HG03097 (cell line): ENCODE results near the gene KIF18A.
"Not testable (repeated sequence)": the region's sequence is repeated elsewhere in the genome, so short reads cannot be mapped to it uniquely, and the experiment has no call there.

Source experiments
- ATAC-seq: cut with Tn5 transposase; IDR thresholded peaks from one replicate; pipeline ENCODE4 v1.9.1; 2021; ENCODE audit not compliant: unreplicated experiment, low FRiP score

KIF18A gene

DNA sequence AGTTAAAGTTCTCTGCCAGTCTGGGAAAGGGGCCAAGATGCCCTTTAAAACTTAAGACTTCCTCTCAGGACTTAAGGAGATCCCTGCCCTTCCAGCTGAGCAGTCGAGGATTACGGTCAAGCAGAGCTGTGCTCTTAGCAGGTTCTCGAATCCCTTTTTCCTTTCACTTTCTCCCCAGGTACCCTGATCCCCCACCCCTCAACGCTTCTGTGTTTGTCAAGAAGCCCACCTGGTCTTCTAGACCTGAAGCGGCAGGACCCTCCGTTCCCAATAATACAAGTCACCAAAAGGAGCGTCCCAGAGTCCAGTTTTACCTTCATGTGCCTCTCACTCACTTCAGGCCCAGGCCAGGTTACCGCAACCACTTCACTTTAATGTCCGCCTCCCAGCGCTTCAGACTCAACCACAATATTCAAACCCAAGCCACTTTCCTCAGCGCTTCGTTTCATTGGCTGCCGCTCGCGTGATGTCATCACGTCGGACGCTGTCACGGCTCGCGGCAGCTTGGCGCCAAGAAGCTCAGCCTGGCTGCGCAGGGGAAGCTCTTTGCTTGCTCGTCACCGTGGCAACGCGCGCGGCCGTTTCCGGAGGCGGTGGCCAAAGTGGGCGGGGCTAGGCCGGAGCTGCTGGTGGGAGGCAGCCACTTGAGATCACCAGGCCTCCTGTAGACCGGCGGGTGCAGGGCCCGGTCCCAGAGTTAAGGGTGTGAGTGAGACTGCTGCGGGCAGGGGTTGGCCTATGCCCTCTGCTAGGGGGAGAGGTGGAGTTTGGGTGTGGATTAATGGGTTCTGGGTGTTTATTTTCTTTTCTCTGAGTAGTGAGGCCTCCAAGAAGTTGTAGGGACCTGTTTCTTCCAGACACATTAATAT, at the start of gene KIF18A, which contains the start of gene METTL15:
Gene KIF18A, minus strand, starts transcription at position 407 of the 869 bp plus-strand sequence. CDS start 10,209 bp downstream, outside the sequence.
Gene METTL15, plus strand, starts transcription at position 639 of the 869 bp plus-strand sequence. CDS start 4,947 bp downstream, outside the sequence.
- ATAC-seq, result peak; percentile 92

DNA sequence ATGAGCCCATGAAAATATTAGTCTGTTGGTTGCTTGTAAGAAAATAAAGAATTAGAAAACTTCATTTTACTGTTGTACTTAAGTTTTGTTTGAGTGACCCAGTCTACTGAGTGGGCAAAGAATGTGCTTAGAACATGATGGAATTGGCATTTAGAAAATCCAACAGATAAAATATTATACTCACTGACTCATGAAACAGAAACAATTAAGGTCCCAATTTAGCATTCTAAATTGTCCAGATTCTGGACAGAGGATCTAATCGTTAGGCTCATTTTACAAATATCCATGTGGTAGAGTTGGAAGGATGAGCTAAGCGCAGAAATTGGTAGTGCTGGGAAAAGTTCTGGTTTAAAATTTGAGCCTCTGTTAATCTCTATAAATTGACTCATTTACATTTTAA, 45.6 kb upstream of the KIF18A start:
- ATAC-seq, result no peak

DNA sequence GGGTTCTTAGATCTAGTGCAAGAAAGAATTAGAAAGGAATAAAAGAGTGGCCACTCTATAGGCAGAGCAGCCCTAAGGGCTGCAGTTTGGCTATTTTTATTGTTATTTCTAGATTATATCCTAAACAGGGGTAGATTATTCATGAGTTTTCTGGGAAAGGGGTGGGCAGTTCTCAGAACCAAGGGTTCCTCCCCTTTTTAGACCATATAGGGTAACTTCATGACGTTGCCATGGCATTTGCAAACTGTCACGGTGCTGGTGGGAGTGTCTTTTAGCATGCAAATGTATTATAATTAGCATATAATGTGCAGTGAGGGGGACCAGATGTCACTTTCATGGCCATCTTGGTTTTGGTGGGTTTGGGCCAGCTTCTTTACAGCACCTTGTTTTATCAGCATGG, 44.8 kb upstream of the KIF18A start:
- no peak for ATAC-seq

DNA sequence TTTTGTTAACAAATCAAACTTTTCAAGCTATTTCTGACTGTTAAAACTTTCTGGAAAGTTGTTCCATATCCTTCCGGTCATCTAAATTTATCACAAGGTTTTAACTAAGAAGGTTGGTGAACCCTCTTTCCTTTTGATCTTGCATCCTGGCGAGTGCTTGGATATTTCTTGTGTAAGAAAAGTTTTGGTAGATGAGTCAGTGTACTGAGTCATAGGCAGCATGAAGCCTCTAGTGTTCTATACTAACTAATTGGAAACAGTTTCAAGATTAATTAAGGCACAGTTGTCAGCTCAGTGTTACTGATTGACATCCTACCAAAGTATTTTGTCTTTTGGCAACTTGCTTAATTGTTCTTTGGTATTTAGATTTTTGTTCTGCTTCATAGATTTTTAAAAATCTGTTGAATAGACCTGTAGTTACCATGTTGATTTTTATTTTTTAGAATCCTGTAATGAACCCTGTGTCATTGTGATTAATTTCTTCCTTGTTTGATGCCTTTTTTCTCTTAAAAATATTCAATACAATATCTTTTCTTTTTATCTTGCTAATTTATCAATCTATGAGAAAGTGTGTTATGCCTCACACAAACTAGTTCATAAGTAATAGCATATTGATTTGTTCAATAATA, 38.3 kb upstream of the KIF18A start:
- no peak for ATAC-seq

DNA sequence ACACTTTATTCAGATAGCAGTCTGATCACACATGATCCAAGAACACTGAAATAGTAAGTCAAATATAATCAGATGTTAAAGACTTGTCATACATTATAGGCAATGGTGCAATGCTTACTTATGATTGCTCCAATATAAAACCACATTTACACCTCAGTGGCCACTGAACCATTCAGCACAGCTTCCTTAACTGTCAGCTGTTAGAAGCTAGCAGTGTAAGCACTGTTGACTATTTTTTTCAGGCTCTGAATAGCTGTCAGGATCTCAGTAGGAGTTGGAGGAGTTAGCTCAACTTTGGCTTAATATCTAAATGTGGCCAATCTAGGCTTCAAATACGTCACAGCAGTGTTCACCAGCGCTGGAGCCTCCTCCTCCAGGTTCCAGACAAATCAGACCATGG, 36.9 kb upstream of the KIF18A start:
- ATAC-seq, result no peak

DNA sequence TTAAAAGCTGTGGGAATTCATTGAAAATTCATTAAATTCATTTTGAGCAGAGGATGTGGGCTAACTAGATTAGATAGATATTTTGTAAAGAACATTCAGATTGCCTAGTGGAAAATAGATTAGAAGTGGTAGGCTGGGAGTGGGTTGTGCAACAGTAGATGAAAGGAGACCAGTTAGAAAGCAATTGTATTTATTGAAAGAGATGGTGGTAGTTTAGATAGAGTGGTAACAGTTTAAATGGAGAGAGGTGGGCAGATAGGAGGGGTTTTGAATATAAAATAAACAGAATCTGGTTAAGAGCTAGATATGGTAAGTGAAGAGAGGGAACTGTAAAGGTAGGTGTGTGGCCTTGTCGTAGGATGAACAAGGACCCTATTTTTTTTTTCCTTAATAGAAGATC, 34.8 kb upstream of the KIF18A start:
- ATAC-seq, result no peak

DNA sequence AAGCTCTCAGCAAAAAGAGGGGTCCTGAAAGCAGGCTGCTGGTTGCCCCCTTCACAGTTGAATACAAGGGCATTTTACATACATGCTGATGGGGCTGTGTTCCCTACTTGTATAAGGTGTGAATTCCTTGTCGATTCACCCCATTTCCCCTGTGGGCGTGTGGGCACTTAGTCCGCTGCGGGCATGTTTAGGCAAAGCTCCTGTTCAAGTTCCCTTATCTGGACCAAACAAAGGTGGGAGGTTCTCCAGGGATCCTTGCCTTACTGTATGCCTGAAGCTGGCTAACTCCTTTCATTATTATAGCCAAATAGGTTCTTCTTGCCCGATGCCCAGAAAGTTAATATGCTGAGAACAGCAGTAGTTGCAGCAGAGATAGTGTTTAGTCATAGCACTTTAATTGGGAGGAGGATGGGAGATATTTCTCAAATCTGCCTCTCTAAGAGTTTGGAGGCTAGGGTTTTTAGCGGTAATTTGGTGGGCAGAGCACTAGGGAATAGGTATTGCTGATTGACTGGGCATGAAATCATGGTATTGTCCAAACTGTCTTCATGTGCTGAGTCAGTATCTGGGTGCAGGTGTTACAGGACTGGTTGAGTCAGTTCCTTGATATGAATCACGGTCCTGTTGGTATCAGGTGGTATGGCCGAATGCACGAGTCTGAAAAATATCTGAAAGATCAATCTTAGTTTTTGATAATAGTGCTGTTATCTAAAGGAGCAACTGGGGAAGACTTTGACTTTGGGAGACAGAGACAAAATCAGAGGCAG, 32.9 kb upstream of the KIF18A start:
- ATAC-seq, result no peak

DNA sequence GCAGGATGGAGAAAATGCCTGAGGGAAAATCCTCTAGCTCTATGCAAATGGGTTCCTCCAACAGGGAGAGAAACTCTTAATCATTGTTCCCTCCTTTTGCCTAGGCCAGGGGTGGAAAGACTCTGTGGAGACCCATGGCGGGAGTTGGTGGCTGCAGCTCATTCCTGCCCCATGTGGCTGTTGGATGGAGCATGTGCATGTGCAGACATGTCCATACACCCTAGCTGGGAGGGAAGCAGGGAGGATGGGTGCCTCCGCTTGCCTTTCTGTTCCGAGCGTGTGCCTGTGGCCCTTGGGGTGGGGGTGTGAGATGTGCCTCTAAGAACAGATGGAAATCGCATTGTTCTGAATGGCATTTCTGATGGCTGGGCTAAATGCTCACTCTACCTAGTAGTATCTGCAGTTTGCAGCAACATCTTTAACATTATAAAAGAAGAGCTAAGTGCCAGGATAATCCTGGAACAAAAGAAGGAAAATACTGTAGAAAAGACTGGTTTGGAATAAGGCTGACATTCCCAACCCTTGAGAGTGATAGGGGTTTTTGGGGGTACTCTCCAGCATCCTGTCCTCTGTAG, 32.0 kb upstream of the KIF18A start:
- no peak for ATAC-seq

DNA sequence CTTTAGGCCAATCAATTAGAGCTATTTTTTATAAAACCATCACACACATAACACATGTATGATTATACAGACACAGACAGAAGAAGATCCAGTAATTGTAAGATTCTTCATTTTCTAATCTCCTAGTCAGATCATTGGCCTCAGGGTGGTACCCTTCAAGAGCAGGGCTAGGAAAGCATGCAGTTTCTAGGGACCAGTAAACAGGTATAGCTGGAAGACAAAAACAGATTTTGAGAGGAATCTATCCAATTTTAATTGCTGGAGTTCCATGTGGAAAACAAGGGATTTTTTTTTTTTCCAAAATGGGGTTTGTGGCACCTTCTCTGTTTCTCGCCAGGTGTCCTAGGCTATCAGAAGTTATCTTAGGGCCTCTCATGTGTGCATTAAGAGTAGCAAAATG, 29.9 kb upstream of the KIF18A start:
- ATAC-seq, result no peak

DNA sequence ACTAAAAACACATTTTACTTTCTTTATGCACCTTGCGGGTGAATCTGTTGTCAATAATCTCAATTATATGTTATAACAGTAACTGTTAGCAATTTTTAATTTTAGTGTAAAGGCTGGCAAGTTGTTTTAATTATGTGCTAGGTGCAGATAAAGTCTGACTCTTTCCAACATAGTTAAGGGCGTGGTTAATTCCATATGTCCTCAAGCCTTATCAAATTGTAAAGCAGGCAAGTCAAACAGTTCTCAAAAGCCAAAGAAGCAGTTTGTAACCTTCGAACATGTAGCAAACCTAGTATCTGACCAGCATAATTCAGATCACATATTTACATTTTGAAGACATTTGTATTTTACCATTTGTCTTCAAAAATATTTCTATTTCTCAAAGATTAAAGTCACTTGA, 29.4 kb upstream of the KIF18A start:
- no peak for ATAC-seq

DNA sequence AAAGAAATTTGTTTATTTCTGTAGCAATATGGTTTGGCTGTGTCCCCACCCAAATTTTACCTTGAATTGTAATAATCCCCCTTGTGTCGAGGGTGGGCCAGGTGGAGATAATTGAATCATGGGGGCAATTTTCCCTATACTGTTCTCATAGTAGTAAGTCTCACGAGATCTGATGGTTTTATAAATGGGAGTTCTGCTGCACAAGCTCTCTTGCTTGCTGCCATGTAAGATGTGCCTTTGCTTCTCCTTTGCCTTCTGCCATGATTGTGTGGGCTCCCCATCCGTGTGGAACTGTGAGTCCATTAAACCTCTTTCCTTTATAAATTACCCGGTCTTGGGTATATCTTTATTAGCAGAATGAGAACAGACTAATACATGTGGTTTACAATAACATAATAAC, 28.2 kb upstream of the KIF18A start:
- not testable (repeated sequence) for ATAC-seq

DNA sequence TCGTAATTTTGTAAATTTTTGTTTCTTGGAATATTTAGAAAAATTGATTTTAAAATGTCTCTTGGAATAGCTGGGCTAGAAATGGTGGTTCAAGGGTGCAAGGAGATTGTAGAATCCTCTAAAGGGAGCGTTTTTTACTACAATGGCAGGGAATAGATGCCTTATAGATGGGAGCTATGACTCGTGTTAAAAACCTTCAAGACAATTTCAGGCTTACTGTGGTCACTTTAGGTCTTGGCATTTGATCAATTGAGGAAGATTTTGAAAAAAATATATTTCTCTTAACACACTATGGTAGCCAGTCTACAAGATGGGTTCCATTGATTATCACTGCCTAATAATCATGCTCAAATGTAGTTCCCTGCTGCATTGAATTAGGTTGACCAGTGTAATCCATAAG, 25.2 kb upstream of the KIF18A start:
- ATAC-seq, result no peak

DNA sequence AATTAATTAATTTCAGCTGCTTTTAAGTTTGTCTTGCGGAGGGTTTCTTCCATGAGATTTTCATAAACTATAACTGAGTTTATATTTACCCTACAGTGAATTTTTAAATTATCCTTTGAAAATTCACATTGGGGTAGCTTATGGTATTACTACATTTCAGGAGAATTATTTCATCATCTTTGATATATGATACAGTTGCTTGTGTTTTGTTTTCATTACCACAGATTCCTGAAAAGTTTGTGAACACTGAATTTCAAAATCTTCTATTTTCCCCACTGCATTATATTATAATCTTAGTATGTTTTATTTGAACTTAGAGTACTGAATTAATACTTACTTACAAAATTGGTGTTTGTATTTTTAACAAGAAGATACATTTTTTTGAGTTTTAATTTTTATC, 24.6 kb upstream of the KIF18A start:
- no peak for ATAC-seq

DNA sequence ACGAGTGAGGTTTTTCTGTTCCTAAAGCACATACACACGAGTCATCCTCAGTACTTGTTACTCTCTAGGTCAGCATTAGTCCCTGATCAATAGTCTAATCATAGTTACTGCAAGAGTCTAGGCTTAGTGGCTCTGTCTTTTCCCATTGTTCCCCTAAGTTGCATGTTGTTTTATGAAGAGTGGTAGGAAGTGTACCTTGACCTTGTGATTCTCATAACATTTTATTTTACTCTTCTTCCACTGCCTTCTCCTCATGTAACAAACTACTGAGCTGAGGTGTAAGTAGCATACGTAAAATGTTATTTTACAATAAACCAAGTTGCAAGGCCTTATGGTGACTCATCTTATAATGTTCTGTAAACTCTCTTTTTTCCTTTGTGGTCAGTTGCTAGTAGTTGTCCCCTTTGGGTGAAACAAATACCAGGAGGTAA, 15.2 kb upstream of the KIF18A start:
- ATAC-seq, result no peak

DNA sequence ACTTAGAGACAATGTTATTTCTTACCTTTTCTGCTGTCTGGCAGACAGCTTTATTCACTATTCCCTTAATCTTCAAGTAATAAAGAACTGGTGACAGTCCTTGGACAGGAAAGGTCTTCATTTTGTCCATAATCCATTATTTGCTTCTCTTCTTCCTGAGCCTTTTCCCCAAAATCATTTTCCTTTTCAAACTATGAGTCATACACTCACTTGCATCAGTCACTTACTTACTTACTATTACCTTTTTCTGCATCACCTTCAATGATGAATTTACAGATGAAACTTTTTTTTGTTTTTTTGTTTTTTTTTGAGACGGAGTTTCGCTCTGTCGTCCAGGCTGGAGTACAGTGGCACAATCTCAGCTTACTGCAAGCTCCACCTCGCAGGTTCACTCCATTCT, 9.8 kb upstream of the KIF18A start:
- ATAC-seq, result no peak

DNA sequence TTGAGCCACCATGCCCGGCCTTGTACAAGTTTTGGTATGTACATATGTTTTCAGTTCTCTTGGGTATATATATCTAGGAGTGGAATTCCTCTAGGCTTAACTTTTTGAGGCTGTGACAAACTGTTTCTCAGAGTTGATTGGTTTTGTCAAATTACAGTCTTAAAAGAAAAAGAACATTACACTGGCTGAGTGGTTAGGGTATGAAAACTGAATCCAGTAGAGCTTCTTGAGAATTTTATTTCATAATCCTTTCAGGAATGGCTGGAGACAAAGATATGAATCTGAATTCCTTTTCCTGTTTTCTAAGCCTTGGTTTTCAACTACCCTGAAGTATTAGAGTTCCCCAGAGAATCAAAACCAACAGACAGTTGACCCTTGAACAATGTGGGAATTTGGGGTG, 6.8 kb upstream of the KIF18A start:
- no peak for ATAC-seq

DNA sequence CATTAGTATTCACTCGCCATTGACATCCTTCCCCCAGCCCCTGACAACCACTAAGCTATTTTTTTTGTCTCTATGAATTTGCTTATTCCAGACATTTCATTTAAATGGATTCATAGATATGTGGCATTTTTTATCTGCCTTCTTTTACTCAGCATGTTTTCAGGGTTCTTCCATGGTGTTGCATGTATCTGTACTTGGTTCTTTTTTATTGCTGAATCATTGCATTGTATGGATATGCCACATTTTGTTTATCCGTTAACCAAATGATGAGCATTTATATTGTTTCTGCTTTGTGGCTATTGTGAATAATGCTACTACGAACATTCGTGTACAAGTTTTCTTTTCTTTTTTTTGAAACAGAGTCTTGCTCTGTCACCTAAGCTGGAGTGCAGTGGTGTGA, 6.2 kb upstream of the KIF18A start:
- ATAC-seq, result no peak

DNA sequence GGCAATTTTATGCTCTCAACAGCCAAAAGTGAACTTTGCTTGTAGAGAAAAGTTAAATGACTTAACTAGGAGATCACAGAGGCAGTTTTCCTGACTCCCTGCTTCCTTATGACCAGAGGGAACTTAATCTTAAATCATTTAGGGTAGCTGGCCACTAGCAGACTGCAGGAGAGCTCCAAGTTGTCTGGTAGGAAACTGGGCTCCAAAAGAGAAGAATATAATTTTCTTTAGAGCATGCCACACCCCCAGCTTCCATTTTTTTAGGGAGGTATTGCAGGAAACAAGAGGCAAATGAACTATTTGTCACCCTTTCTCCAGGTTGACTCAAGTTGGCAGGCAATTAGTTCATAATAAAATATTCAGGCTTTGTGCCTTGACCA, 2.9 kb upstream of the KIF18A start:
- ATAC-seq, result no peak

DNA sequence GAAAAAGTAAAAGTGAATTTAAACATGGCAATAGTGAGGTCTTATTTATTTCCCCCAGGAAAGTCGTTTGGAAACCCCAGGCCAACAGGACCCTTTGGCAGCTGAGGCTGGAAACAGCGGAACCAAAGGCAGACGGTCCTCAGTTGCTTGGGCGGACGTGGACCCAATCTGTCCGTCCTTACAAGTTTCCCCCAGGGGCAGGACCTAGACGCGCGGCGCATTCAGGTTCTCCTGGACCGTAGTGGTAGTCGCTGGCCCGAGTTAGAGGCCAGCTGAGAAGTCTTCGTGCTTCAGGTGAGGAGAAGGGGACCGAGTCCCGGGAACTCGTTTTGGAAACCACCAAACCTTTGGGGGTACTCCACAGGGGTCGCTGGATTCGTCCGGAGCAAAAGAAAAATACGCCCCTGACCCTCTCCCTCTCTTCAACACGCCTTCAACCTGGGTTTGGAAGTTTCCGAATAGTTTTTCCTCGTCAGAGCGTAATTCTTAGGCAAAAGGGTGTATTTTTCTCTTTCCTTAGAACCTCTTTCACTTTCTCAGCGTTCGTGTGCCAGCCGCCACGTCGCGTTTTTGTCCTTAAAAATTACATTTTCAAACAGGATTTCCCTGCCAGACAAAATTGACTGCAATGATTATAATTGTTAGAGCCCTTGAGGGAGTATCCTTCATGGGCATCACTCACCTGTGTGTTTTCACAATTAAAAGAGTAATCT, 2.3 kb upstream of the KIF18A start:
- peak; percentile 35 for ATAC-seq

DNA sequence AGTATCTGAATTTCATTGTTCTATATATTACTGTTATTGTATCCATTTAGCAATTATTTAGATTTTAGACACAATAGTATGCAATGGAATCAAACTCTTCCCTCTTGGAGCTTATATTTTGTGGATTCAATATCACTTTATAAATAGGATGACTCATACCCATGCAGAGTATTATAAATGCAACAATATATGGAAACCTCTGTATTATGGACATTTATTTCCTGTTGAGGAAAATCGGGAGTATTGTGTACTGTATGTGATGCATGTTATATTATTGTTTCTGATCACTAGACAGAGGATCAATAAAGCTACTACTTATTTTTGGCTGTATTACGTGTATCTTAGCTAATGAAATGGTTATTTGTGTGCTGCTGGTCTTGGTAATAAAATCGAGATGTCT, 1.0 kb upstream of the KIF18A start:
- ATAC-seq, result no peak
